Measurements from ENCODE around the gene PGBD1. TPM values are rescaled to one million over a fixed set of nuclear protein-coding genes. Genes with fewer than 3 reads are reported as not detected.

The PGBD1 gene, protein sequence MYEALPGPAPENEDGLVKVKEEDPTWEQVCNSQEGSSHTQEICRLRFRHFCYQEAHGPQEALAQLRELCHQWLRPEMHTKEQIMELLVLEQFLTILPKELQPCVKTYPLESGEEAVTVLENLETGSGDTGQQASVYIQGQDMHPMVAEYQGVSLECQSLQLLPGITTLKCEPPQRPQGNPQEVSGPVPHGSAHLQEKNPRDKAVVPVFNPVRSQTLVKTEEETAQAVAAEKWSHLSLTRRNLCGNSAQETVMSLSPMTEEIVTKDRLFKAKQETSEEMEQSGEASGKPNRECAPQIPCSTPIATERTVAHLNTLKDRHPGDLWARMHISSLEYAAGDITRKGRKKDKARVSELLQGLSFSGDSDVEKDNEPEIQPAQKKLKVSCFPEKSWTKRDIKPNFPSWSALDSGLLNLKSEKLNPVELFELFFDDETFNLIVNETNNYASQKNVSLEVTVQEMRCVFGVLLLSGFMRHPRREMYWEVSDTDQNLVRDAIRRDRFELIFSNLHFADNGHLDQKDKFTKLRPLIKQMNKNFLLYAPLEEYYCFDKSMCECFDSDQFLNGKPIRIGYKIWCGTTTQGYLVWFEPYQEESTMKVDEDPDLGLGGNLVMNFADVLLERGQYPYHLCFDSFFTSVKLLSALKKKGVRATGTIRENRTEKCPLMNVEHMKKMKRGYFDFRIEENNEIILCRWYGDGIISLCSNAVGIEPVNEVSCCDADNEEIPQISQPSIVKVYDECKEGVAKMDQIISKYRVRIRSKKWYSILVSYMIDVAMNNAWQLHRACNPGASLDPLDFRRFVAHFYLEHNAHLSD
- 2.3 TPM for total RNA-seq
- long read RNA-seq, partial matches to known transcripts, result 0 of 11 reads
- long read RNA-seq, other reads (novel, unspliced or antisense), result 7 of 11 reads

DNA sequence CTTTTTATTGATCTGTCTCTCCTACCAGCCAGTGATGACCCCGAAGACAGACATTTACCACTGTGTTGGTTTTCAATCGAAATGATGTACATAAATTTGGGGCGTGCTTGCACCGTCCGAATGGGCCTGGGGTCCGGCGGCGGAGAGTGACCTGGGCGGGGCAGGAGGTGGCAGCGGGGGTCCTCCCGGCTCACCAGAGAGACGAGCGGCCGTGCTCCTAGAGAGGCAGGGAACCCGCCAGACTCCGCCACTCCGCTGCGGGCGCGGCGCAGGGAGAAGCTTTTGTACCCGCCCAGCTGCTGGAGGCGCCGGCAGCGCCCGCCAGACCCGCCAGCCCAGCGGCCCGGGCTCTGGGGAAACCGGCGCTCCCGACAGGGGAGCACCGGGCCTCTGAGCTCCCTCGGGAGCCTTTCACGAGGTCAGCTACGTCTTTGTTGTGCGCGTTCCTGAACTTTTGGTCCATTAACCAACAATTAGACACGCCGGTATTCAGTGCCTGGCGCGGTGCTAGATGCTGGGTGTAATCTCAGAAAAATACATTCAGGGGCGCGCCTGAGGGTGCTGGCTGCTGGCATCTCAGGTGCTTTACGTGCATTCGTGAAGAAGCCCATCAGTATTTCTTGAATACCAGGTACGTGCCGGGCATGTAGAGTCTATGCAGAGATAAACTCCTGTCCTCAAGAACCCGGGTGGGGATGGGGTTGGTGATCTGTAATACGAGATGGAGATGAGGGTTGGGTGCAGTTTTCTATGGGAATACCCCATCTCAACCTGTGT is at the start of gene PGBD1:
PGBD1 (plus strand) TSS at position 285 of the 777 bp plus-strand sequence. CDS start 2,242 bp downstream, outside the sequence.
- ATAC-seq (peak; percentile 98), DNase-seq (peak; percentile 89)
- intact Hi-C loops (cut with micrococcal nuclease), result no loop called here

DNA sequence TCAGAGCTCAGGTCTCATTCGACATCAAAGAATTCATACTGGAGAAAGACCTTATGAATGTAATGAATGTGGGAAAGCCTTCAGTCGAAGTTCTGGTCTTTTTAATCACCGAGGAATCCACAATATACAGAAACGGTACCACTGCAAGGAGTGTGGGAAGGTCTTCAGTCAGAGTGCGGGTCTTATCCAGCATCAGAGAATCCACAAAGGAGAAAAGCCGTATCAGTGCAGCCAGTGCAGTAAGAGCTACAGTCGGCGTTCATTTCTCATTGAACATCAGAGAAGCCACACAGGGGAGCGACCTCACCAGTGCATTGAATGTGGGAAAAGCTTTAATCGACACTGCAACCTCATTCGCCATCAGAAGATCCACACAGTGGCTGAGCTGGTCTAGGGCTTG is 48.6 kb upstream of the PGBD1 start:
- no peak for ATAC-seq
- intact Hi-C loops (cut with micrococcal nuclease), result no loop called here
- no peak for DNase-seq

DNA sequence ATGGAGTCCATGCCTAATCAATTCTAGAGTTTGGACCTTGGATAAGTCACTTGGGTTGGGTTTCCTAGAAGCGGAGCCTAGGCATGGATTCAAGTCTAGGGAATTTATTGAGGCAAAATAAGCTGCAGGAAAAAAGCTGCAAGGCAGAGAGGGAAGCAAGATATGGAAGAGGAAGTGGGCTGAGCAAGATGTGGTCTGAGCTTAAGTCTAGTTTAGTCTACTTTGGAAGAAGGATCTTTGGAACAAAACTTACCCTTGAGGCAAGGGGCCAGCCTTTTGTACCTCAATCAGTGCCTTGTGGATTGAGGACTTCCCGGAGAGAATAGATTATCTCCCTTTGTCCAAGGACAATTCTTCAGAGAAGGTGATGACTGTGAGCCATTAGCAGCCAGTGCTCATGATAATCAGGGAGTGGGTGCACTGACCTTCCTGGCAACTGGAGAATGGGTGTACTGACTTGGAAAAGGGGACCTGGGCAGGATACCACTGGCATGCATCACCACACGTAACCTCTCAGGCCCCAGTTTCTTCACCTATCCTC is 45.4 kb upstream of the PGBD1 start:
- ATAC-seq, result no peak
- intact Hi-C loops (cut with micrococcal nuclease), result no loop called here
- no peak for DNase-seq

DNA sequence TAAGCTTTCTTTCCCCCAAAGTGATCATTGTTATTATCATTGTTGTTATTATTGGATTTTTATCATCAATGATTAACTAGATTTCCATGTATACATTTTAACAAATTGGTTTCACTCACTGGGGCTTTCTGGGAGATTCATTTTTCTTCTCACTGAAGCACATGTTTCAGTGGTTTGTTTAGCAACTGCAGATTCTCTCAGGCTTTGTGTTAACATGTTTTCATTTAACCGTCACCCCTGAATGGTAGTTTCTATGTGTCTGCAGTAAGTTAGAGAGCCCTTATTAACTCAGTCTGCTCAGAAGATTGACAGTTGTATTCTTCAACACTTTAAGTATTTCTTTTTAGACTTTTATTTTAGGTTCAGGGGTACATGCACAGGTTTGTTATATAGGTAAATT is 41.7 kb upstream of the PGBD1 start:
- intact Hi-C loops (cut with micrococcal nuclease), result no loop called here
- ATAC-seq (no peak), DNase-seq (no peak)

DNA sequence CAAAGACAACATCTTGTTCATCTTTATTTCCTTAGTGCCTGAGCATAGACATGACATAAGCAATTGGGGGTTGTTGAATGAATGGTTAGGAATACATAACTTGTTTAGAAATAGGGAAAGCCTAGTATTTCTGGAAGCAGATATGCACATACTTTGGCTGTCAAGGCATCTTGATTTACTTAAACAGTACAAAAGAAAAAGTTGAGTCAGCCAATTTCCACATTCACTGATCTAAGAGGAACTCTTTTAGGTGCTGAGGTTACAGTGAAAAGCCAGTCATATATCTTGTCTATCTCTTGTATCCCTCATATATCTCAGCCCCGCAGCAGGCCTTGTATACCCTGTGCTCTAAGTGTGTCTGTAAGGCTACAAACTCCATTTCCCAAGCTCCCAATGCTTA is 40.9 kb upstream of the PGBD1 start:
- DNase-seq, result no peak
- no peak for ATAC-seq
- intact Hi-C loops (cut with micrococcal nuclease), result no loop called here

DNA sequence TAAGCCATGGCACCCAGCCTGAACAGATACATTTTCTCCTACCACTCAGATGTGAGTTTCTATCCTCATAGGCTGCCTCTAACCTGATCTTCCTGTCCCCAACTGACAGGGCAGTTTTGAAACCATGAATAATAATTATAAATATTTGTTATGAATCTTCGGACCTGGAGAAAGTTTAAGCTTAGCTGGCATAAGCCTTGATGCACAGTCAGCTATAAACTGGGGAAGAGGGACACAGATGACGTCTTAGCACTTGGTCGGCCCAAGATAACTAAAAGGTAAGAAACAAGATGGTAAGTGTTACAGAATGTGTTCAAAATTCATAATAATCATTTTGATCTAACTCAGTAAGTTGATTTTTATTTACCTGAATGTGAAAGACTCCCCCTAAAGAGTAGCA is 37.4 kb upstream of the PGBD1 start:
- intact Hi-C loops (cut with micrococcal nuclease), result no loop called here
- no peak for DNase-seq
- ATAC-seq, result no peak

DNA sequence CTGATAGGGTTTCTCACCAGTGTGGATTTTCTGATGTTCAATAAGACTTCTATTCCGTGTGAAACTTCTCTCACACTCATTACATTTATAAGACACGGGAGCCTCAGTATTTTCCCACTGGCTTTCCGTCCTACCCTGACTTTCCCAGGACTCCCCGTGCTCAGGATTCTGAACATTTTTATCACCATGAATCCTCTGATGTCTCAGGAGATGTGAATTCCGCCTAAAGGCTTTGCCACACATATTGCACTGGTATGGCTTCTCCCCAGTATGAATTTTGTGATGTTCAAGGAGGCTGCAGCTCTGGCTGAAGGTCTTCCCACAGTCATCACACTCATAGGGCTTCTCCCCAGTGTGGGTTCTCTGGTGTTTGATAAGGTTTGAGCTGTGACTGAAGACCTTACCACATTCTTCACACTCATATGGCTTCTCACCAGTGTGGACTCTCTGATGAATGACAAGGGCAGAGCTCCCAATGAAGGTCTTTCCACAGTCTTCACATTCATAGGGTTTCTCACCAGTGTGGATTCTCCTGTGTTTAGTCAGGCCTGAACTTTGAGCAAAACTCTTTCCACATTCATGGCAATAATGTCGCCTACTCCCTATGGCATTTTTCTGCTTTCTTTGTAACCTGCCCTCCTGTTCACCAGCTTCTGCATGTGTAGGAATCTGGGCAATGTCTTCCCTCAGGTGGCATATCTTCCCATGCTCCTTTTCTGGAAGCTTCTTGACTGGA is 36.0 kb upstream of the PGBD1 start:
- DNase-seq (no peak), ATAC-seq (no peak)
- intact Hi-C loops (cut with micrococcal nuclease), result no loop called here

DNA sequence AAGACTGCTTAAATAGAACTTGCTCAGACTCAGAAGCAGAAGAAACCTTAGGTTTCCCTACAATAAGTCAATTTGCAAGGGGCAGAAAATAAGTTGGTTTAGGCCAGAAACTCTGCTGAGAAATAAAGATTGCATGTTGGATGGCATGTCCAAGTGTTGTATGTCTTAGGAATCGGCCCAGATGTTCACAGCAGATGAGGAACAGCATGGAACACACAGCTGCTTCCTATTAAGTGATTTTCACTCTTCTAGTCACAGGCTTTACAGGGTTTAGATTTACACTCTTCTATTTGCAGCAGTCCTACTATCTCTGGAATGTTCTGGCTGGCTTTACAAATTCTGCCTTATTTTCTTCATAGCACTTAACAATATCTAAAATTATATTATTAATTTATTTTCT is 32.5 kb upstream of the PGBD1 start:
- intact Hi-C loops (cut with micrococcal nuclease), result no loop called here
- no peak for ATAC-seq
- no peak for DNase-seq

DNA sequence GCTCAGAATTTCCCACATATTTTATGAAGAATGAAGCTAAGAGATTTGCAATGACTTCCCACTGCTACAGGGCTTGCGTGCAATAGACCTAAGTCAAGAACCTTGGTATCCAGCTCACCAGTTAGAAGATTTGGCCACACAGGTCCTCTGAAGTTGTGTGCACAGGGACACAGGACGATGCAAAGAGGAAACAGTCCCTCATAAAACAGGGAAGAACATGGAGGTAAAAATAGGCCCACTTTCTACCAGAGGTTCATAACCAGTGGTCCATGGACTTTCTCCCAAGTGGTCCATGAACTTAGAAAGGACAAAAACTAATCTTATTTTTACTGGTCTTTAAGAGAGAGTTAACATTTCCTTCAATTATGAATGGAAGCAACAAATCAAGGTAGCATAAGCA is 30.6 kb upstream of the PGBD1 start:
- no peak for ATAC-seq
- intact Hi-C loops (cut with micrococcal nuclease), result no loop called here
- no peak for DNase-seq

DNA sequence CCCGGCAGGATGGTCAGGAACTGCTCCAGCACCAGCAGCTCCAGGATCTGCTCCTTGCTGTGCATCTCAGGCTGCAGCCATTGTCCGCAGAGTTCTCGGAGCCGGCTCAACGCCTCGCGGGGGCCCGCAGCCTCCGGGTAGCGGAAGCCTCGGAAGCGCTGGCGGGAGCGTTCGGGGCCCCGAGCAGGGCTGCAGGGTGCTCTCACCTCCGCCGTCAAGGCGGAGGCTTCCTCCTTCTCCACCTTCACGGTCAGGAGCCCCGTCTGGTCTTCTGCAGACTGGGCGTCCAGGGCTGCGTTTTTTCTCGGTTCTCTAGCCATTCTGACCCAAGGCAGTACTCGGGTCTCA is 29.7 kb upstream of the PGBD1 start:
- ATAC-seq (peak; percentile 50), DNase-seq (peak; percentile 31)
- intact Hi-C loops (cut with micrococcal nuclease), result no loop called here

DNA sequence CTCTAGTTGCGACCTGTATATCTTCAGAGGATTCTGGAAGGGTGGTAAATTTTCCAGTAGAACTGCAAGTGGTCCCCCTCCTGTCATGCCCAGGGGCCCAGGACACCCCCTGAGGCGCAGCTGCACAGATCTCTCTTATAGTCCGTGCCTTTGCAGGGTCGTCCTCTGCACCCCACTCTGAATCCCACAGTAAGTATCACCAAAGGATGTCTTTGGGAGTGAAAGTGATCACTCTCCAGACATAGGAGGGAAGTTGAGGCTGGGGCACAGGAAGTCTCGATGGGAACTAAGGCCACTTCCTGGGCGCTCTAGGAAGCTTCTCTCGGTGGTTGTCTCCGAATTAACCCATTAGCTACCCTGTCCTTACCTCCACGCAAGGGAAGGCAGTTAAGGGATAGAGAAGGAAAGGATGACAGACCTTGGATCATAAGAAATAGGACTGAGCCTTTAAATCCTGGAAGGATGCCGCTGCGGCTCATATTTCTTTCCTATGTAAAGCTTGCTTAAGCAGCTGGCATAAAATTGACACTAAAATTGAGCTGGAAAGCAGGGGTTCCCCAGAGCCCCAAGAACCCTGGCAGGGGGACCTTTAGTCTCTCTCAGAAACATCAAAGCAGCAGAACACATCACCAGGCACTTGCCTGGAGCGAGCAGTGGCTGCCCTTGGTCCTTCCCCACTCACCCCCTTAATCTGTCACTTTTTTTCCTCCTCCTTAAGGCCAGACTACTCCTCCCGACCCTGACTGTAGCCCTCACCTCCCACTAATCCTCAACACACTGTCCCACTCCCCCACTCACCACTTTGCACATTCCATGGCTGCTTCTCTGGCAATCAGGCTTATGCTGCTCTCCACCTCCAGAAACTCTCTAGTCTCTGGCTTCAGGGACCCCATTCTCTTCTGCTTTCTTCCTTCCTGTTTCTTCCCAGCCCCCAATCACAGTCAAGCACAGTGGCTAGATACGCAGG is 29.1 kb upstream of the PGBD1 start, which contains the start of gene ZKSCAN4:
ZKSCAN4 (minus strand) TSS at position 261 of the 967 bp plus-strand sequence. CDS start 289 bp downstream, outside the sequence.
- peak; percentile 99 for ATAC-seq
- intact Hi-C loops (cut with micrococcal nuclease), result no loop called here
- DNase-seq, result peak; percentile 56

DNA sequence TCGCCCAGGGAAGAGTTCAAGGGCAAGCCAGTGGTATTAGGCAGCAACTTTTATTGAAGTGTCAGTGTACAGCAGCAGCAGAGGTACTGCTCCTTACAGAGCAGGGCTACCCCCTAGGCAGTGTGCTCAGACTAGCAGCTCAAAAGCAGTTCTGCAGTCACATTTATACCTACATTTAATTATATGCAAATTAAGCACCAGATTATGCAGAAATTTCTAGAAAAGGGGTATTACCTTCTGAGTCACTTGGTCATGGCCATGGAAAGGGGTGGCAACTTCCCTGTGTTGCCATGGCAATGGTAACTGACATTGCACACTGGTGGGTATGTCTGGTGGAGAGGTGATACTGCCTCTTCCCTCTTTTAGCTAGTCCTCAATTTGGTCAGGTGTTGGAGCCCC is 27.3 kb upstream of the PGBD1 start:
- DNase-seq (no peak), ATAC-seq (no peak)
- intact Hi-C loops (cut with micrococcal nuclease), result no loop called here

DNA sequence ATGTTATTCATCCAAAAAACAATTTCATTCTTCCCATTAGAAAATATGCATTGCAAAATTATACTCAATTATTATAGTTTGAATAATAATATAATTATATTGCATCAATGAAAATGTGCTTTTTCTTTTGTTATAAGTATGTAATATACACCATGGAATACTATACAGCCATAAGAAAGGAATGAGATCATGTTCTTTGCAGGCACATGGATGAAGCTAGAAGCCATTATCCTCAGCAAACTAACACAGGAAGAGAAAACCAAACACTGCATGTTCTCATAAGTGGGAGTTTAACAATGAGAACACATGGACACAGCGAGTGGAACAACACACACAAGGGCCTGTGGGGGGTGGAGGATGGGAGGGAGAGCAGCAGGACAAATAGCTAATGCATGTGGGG is 24.3 kb upstream of the PGBD1 start:
- intact Hi-C loops (cut with micrococcal nuclease), result no loop called here
- DNase-seq (no peak), ATAC-seq (no peak)

DNA sequence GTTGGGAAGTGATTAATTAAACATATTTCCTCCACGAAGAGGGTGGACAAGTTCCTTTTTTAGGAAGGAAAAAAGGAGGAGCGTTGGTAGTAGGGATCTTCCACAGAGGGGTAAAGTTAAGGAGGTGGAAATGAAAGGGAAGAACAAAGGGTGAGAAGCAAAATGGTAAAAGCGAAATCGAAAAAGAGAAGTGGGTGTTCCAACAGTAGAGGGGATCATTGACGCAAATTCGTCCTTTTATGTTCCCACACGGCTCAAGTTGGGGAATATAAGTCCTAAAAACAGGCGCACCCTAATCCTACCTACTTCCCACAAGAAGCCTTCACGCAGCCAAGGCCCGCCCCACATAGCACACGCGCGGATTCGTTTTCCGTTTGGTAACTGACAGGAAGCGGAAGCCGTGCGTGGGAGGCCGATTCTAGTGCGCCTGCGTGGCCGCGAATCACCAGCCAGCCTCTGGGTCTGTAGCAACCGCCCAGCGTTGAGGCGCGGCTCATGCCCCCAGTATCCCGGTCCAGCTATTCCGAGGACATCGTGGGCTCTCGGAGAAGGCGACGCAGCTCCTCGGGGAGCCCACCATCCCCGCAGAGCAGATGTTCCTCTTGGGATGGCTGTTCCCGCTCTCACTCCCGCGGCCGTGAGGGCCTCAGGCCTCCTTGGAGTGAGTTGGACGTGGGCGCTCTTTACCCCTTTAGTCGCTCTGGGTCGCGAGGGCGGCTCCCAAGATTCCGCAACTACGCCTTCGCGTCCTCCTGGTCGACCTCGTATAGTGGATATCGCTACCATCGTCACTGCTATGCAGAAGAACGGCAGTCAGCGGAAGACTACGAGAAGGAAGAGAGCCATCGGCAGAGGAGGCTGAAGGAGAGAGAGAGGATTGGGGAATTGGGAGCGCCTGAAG is 22.2 kb upstream of the PGBD1 start, which contains the start of gene NKAPL:
NKAPL (plus strand) TSS at position 421 of the 901 bp plus-strand sequence; CDS start at position 496, 75 bp downstream.
- DNase-seq (peak; percentile 91), ATAC-seq (peak; percentile 99)
- intact Hi-C loops (cut with micrococcal nuclease), result no loop called here

DNA sequence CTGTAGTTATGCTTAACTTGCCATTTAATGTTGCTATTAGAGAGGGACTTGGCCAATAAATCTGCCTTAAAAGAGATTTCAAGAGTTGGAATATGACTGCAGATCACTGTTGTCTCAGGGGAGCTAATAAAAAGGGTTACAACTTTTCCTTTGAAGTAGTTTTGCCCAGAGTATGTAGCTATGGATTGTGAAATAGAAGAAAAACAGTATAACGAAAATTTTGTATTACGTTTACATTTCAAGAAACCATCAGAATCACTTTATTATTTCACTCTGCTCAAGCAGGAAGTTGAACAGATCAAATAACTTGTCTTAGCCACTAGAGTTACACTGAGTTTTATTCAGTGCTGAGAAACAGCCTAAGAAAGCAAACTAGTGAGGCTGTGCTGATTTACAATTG is 17.4 kb upstream of the PGBD1 start:
- intact Hi-C loops (cut with micrococcal nuclease), result no loop called here

DNA sequence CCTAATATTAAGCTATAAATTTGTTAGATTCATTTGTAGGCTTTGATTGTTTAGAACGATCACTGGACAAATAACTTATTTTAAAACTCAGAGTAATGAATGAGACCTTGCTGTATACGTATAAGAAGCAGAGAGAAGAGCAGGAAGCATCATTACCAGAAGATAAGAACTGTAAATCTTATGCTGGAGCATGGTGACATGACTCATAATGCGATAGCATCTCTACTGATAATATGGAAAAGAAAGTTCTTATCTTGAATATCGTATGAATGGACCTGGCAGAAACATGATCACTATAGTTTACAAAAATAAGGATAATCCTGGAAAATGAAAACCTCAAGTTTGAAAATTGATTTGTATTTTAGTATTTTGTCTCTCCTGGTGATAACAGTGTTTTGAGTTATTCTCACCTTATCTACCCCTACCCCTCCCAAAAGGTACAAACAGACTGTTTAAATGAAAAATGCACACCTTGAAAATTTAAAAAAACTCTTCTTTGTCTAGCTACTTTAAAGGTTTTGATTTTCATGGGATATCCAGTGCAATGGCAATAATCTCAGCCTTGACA is 16.5 kb upstream of the PGBD1 start:
- ATAC-seq (no peak), DNase-seq (no peak)
- intact Hi-C loops (cut with micrococcal nuclease), result no loop called here

More for the DNA sequence above, 17.4 kb upstream of the PGBD1 start:
- ATAC-seq, result no peak
- no peak for DNase-seq
